22Rv1 (cell line): Measurements from ENCODE around the gene SIAH3.

ENCODE experiments used
- H3K27ac ChIP-seq: fragments of 450-650 bp; 2 replicates; pipeline ENCODE4 v1.5.1; 2017
- ZFX ChIP-seq: fragments of 450-650 bp; IDR thresholded peaks from 2 replicates; pipeline ENCODE4 v1.6.1; 2017; ENCODE audit warnings: antibody characterized with exemption, borderline replicate concordance
- TF ChIP-seq, protein P1 (sequence below): fragments of 450-650 bp; IDR thresholded peaks from 2 replicates; pipeline ENCODE4 v1.5.1; 2017; ENCODE audit warnings: mild to moderate bottlenecking

SIAH3 gene

DNA sequence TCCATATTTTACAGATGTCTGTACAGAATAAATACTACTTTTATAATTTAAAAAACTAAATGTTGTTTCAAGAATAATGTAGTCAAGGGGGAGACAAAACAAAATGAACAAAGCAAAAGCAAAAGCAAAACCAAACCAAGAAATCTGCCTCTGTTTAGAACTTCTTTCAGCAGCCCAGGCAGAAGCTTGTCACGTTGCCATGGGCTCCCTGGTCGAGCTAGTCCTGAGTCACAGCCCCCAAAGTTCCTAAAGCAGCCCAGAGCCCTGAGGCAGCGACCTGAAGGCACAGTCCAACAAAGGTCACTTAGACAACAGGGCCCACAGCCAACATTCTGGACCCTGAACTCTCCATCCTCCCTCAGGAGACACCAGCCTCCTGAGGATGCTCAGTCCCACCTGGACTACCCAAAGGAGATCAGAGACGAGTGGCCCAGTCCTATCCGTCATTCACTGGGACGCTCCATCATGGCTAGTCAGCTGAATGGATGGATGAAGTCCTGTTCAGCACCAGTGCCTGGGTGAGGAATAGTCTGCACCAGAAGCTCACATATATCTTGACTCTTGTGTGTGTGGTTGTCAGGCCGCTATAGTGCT, 41.7 kb downstream of the SIAH3 start:
- no peak overlapping the region for H3K27ac ChIP-seq
- TF ChIP-seq, protein P1, sequence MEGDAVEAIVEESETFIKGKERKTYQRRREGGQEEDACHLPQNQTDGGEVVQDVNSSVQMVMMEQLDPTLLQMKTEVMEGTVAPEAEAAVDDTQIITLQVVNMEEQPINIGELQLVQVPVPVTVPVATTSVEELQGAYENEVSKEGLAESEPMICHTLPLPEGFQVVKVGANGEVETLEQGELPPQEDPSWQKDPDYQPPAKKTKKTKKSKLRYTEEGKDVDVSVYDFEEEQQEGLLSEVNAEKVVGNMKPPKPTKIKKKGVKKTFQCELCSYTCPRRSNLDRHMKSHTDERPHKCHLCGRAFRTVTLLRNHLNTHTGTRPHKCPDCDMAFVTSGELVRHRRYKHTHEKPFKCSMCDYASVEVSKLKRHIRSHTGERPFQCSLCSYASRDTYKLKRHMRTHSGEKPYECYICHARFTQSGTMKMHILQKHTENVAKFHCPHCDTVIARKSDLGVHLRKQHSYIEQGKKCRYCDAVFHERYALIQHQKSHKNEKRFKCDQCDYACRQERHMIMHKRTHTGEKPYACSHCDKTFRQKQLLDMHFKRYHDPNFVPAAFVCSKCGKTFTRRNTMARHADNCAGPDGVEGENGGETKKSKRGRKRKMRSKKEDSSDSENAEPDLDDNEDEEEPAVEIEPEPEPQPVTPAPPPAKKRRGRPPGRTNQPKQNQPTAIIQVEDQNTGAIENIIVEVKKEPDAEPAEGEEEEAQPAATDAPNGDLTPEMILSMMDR, result no peak
- TF ChIP-seq ZFX, result no peak

DNA sequence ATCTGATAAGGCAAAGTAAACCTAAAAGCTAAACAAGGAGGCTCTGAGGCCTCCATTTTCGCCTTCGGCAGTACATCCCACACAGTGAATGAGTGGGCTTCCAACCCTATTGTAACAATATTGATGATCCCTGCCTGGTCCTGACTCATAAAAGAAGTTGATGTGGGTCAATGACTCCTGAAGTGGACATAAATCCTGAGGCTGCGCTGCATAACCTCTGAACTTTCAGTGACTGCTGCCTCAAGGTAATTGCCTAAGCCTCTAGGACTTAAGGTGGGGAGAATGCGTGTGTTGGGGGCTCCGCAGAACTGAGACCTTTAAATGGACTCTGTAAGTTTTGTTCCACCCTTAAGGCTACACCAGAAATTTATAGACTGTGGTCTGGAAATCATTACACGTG, 42.6 kb downstream of the SIAH3 start:
- TF ChIP-seq ZFX, result no peak
- TF ChIP-seq, protein P1, result no peak
- H3K27ac ChIP-seq, result no peak overlapping the region

DNA sequence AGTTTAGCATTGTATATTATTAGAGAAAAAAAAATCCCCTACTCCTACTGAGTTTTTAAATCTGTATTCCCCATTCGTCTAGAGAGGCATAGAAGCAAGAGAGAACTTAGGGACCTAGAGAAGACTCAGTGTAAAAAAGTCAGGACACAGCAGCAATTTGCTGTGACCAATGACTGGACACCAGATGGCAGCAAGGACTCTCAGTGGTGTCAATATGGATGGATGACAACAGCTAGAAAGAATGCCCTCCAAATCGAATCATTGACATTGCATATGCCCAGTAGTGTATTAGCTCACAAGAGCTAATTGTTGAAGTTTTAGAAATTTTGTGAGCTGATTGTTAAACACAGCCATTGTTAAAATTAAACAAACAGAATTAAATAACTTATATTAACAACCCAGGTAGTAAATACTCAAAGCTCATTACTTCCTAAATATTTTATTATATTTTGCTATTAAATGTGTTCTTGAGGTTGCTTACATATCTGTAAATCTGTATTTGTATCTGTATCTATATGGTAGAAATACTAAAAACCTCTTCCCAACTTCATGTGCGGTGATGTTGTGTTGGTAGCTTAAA, 43.9 kb downstream of the SIAH3 start:
- no peak for TF ChIP-seq ZFX
- TF ChIP-seq, protein P1, result peak; percentile 85
- H3K27ac ChIP-seq, result no peak overlapping the region

DNA sequence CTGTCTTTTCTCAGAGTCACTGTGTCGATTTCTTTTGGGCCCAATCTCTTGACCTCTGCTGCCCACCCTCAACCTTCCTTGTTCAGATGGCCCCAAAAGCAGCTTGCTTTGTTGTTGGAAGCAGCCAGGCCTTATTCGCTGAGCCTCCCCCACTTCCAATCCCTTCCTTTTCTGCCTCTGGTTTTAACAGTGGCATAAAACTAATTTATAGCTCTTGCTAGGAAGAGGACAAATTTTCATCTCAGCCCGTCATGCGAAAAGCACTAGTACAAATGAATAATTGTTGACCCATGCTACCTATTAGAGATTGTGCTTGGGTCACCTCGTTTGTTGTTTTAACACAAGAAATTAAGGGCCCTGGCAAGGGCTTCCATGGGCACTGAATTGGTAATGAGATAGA, 51.1 kb downstream of the SIAH3 start:
- TF ChIP-seq ZFX, result no peak
- TF ChIP-seq, protein P1, result no peak
- H3K27ac ChIP-seq, result no peak overlapping the region

DNA sequence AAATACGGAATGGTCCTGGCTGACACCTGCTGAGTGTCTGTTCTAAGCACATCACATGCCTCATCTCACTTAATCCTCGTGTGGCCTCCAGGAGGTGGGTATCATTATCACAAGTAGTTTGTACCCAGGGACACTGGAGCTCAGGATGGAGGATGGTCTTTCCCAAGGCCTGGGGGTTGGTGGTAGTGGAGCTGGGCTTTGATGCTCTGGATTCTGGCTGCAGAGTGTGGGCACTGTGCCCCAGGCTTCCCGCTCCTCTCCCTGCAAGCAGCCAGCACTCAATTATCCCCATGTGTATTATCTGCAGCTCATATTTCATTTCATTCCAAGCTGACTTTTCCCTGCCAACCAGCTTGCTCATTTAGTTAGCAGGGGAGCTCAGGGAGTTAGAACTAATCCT, 52.1 kb downstream of the SIAH3 start:
- H3K27ac ChIP-seq, result no peak overlapping the region
- no peak for TF ChIP-seq ZFX
- TF ChIP-seq, protein P1, result no peak

DNA sequence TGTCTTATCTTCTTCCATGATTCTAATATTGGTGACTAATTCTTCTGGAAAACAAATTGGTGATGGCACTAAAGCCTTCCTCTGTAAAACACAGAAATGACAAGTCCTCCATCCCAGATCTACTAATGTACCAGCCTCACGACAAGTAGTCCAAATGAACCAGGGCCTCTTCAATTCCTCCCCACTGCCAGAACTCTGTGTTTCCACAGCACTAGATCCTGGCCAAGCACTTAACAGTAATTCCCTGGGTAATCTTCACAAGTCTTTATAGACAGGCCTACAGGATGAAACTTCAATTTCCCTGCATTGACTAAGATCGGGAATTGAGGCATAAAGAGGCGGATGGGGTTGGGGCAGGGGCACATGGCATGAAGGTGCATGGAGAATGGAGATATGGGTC, 52.7 kb downstream of the SIAH3 start:
- no peak overlapping the region for H3K27ac ChIP-seq
- no peak for TF ChIP-seq ZFX
- TF ChIP-seq, protein P1, result no peak

DNA sequence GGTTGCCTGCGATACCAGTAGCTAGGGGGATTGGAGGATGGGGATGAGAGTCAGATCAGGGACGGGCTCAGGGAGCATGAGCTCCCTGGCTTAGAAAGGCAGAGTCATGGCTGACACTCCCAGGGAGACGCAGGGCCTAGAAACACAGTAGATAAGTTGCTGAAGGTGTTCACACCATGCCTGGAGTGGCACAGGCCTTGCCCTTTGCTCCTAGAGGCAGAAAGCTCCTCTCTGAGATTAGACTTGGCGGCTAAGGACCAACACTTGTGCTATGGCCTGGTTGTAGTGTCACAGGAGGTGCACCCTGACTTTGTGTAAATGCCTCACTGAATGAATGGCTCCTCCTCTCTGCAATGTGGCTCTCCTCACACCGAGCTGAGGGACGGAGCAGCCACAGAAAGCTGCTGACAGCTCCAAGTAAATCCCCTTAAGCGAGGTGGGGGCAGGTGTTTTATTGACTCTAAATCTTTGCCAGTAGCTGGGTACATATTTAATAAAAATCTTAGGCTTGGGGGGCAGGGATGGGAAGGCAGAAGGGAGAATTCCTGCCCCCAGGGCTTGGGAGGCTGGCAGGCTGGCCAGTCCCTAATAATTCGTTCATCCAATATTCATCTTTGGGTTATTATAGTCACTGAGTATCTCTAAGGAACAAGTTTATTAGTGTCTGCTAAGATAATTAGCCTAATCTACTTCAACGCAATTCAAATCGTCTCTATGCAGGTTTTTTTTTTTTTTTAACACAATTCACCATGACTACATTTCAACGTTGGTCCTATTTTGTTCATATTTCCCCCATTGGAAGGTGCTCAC, 54.9 kb downstream of the SIAH3 start:
- TF ChIP-seq, protein P1, result no peak
- TF ChIP-seq ZFX, result no peak
- H3K27ac ChIP-seq, result no peak overlapping the region
